Endodermal cell (in vitro differentiated cells): ENCODE results near the gene SMG9. TPM values are rescaled to one million over a fixed set of nuclear protein-coding genes. Genes with fewer than 3 reads are reported as not detected.
"Not testable (repeated sequence)": the region's sequence is repeated elsewhere in the genome, so short reads cannot be mapped to it uniquely, and the experiment has no call there.

ENCODE experiments used
- DNase-seq: peaks from one replicate; pipeline ENCODE4 v3.0.0-alpha.2; 2017
- H3K27ac ChIP-seq: 2 replicates; pipeline ENCODE4 v1.5.1; 2013; ENCODE audit warnings: mild to moderate bottlenecking, low read depth, low read length, moderate library complexity
- H3K27me3 ChIP-seq: 2 replicates; pipeline ENCODE4 v1.6.1; 2013; ENCODE audit warnings: mild to moderate bottlenecking, low read length, moderate library complexity; ENCODE audit not compliant: insufficient read depth, control insufficient read depth, poor library complexity, severe bottlenecking
- H3K36me3 ChIP-seq: 2 replicates; pipeline ENCODE4 v1.7.0; 2013; ENCODE audit warnings: mild to moderate bottlenecking, low read length, moderate library complexity; ENCODE audit not compliant: control insufficient read depth, insufficient read depth
- H3K4me1 ChIP-seq: one replicate; pipeline ENCODE4 v1.7.0; 2013; ENCODE audit warnings: low read length; ENCODE audit not compliant: control insufficient read depth, insufficient read depth
- H3K4me3 ChIP-seq: 2 replicates; pipeline ENCODE4 v1.5.1; 2013; ENCODE audit warnings: mild to moderate bottlenecking, low read length, moderate library complexity
- H3K9ac ChIP-seq: 2 replicates; pipeline ENCODE4 v1.6.1; 2013; ENCODE audit warnings: mild to moderate bottlenecking, low read length, moderate library complexity; ENCODE audit not compliant: poor library complexity, severe bottlenecking; ENCODE audit errors: extremely low read depth
- H3K9me3 ChIP-seq: 2 replicates; pipeline ENCODE4 v1.6.1; 2013; ENCODE audit warnings: mild to moderate bottlenecking, low read length, moderate library complexity; ENCODE audit not compliant: control insufficient read depth
- H3K27ac Mint-ChIP-seq: 2 replicates; pipeline ENCODE4 v1.8.0; 2020; ENCODE audit warnings: mixed read lengths
- H3K27me3 Mint-ChIP-seq: 2 replicates; pipeline ENCODE4 v1.8.0; 2021; ENCODE audit warnings: mild to moderate bottlenecking, mixed read lengths; ENCODE audit not compliant: insufficient read depth
- H3K36me3 Mint-ChIP-seq: 2 replicates; pipeline ENCODE4 v1.8.0; 2020; ENCODE audit warnings: low read depth, mixed read lengths
- H3K4me1 Mint-ChIP-seq: 2 replicates; pipeline ENCODE4 v1.8.0; 2020; ENCODE audit warnings: mixed read lengths
- H3K4me3 Mint-ChIP-seq: 2 replicates; pipeline ENCODE4 v1.8.0; 2020; ENCODE audit warnings: mild to moderate bottlenecking, moderate library complexity, mixed read lengths
- H3K9me3 Mint-ChIP-seq: 2 replicates; pipeline ENCODE4 v1.8.0; 2020; ENCODE audit warnings: mild to moderate bottlenecking, mixed read lengths
- WGBS, 2 experiments: methylation state at CpG; one replicate each; pipeline versions ENCODE4 v1.1.5 to v1.1.7; 2013; ENCODE audit warnings: missing lambda C conversion rate in 2 of 2, mixed read lengths in 1 of 2; ENCODE audit not compliant: insufficient coverage in 1 of 2, insufficient read length in 1 of 2; 5-methylcytosine and 5-hydroxymethylcytosine counted together
- total RNA-seq, 2 donors: library from RNA; stranded (reverse); fragmentation: NEBNext Ultra II Directional in 1 of 2; extraction: Animal tissue kit (Norgen Biotek cat#: 25700) in 1 of 2; gene quantifications; 2 replicates in 1 of 2; 3 replicates in 1 of 2; pipeline ENCODE4 v1.2.1, GENCODE V29; 2021
- TF ChIP-seq, protein P1 (sequence below): fragments of 200-600 bp; sonication (generic); conservative IDR thresholded peaks from 2 replicates; pipeline ENCODE4 v1.5.0; 2021; ENCODE audit warnings: antibody characterized with exemption, mild to moderate bottlenecking

Gene SMG9
- total RNA-seq, 2 donors from 2014 or later, result 44.6 to 53.8 TPM

DNA sequence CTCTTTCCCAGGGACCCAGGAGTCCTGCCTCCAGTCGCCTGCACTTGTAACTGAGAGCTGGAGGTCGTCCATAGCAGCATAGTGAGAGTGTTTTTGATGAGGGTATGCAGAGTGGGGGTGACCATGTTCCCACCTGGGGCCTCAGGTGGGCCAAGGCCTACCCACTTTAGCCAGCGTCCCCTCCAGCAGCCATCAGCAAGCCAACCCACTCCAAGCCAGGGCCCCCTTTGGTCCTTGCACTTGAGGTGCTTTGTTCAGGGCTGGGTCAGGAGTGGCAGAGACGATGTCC is 11.9 kb upstream of the SMG9 start:
- H3K27me3 Mint-ChIP-seq, result peaks cover 39% of the 10 kb centered on the region
- no peaks in the 10 kb centered on the region for H3K36me3 Mint-ChIP-seq
- no peak overlapping the region for H3K27ac Mint-ChIP-seq
- 79 to 81% methylated on average over 3 to 4 of the region's 4 CpGs for WGBS, 2 experiments
- peaks cover 8% of the 10 kb centered on the region for H3K27me3 ChIP-seq
- H3K4me3 Mint-ChIP-seq, result no peak overlapping the region
- no peaks in the 10 kb centered on the region for H3K9me3 ChIP-seq
- H3K4me3 ChIP-seq, result no peak overlapping the region
- H3K9me3 Mint-ChIP-seq, result no peaks in the 10 kb centered on the region
- TF ChIP-seq, protein P1, sequence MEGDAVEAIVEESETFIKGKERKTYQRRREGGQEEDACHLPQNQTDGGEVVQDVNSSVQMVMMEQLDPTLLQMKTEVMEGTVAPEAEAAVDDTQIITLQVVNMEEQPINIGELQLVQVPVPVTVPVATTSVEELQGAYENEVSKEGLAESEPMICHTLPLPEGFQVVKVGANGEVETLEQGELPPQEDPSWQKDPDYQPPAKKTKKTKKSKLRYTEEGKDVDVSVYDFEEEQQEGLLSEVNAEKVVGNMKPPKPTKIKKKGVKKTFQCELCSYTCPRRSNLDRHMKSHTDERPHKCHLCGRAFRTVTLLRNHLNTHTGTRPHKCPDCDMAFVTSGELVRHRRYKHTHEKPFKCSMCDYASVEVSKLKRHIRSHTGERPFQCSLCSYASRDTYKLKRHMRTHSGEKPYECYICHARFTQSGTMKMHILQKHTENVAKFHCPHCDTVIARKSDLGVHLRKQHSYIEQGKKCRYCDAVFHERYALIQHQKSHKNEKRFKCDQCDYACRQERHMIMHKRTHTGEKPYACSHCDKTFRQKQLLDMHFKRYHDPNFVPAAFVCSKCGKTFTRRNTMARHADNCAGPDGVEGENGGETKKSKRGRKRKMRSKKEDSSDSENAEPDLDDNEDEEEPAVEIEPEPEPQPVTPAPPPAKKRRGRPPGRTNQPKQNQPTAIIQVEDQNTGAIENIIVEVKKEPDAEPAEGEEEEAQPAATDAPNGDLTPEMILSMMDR, result no peak
- no peak overlapping the region for H3K9ac ChIP-seq
- no peak overlapping the region for H3K27ac ChIP-seq
- no peaks in the 10 kb centered on the region for H3K36me3 ChIP-seq
- DNase-seq, result no peak
- no peaks in the 10 kb centered on the region for H3K4me1 Mint-ChIP-seq
- H3K4me1 ChIP-seq, result no peaks in the 10 kb centered on the region

DNA sequence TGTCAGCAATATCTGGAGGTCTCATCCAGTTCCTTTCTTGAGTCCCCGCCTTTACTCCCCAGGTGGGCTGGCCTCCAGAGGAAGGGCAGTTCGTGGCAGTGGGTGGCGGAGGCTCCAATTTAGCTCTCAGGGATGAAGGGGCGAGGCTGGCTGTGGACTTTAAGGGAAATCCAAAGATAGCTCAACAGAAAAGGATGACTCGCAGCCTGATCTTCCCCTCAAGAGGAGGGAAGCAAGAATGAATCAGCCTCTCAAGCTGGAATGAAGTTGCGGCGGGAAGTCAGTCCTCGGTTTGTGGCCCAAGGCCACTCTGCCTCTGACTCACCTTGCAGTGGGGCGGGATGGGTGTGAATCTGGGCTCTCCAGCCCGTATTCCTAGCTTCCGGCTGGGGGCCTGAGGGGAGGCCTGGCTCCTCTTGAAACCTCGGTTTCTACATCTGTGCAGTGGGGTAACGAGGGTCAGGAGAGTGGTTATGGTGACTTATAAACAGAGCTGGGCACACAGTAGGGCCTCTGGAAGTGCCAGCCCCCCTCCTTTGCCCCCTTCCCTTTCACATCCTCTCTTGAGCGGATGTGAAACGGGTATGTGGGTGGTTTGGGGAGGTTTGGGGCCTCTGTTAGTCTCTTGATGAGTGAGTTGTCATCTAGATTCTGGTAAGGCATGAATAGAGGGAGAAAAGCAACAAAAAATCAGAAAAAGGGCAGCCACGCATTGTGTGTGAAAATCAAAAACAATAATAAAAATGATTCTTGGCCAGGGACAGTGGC is 10.5 kb upstream of the SMG9 start:
- TF ChIP-seq, protein P1, result no peak
- Histone ChIP-seq H3K4me3 (no peak overlapping the region), H3K4me1 (no peaks in the 10 kb centered on the region), H3K27ac (no peak overlapping the region), H3K9ac (no peak overlapping the region), H3K27me3 (no peaks in the 10 kb centered on the region), H3K9me3 (no peaks in the 10 kb centered on the region), H3K36me3 (no peaks in the 10 kb centered on the region)
- DNase-seq, result peak; percentile 67
- Mint-ChIP-seq H3K27me3 (peaks cover 25% of the 10 kb centered on the region), H3K9me3 (no peaks in the 10 kb centered on the region), H3K4me1 (no peaks in the 10 kb centered on the region), H3K36me3 (no peaks in the 10 kb centered on the region), H3K27ac (peak overlapping the region; percentile 26), H3K4me3 (no peak overlapping the region)
- WGBS, 2 experiments, result 73 to 75% methylated on average over 4 to 16 of the region's 16 CpGs

DNA sequence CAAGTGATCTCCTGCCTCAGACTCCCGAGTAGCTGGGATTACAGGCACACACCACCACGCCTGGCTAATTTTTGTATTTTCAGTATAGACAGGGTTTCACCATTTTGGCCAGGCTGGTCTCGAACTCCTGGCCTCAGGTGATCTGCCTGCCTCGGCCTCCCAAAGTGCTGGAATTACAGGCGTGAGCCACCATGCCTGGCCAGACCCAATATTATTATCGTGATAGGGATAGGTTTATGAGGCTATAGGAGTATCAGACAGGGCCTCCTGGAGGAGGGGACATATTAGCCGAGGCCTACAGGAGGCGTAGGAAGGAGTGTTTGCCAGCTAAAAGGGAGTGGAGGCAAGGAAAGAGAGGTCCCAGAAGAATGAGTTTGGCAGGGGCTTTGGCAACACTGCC is 9.9 kb upstream of the SMG9 start:
- not testable (repeated sequence) for H3K27me3 ChIP-seq, H3K27ac Mint-ChIP-seq, H3K36me3 Mint-ChIP-seq, H3K9me3 ChIP-seq, H3K4me1 ChIP-seq, H3K4me3 ChIP-seq, H3K9me3 Mint-ChIP-seq, H3K4me1 Mint-ChIP-seq, H3K4me3 Mint-ChIP-seq, H3K9ac ChIP-seq, H3K36me3 ChIP-seq, DNase-seq, H3K27ac ChIP-seq
- H3K27me3 Mint-ChIP-seq, result peaks cover 19% of the 10 kb centered on the region
- WGBS, 2 experiments, result 84 to 90% methylated on average over 6 to 8 of the region's 8 CpGs

DNA sequence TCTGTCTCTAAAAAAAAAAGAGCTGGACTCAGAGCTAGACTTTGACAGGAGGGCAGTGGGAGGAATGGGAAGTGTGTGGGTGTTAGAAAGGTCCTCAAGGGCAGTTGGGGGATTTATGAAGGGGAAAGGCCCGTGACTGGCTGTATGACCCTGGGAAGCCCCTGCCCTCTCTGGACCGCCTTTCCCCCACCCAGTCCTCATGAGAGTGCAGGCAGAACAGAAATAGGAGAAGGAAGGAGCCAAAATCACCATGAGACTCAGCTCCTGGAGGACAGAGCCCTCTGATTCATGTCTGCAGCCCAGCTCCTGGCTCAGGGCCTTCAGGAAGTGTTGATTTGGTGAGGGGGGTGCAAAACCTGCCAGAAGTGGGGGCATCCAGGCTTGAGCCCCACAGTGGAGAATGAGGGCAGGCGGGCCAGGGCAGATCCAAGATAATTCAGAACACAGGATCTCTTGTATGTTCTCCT is 8.7 kb upstream of the SMG9 start:
- H3K27ac Mint-ChIP-seq, result no peak overlapping the region
- WGBS, 2 experiments, result 86 to 100% methylated on average over 3 of the region's 3 CpGs

More for the DNA sequence above, 8.7 kb upstream of the SMG9 start:
- Mint-ChIP-seq H3K27me3 (peaks cover 7% of the 10 kb centered on the region), H3K36me3 (no peaks in the 10 kb centered on the region), H3K9me3 (no peaks in the 10 kb centered on the region), H3K4me1 (peaks cover 6% of the 10 kb centered on the region), H3K4me3 (no peak overlapping the region)
- no peak for DNase-seq
- Histone ChIP-seq H3K9me3 (no peaks in the 10 kb centered on the region), H3K4me1 (no peaks in the 10 kb centered on the region), H3K4me3 (no peak overlapping the region), H3K36me3 (no peaks in the 10 kb centered on the region), H3K27ac (no peak overlapping the region), H3K27me3 (no peaks in the 10 kb centered on the region), H3K9ac (no peak overlapping the region)
- TF ChIP-seq, protein P1, result no peak
